ENCODE results near the gene GOLIM4. TPM values are rescaled to one million over a fixed set of nuclear protein-coding genes. Genes with fewer than 3 reads are reported as not detected.

The GOLIM4 gene
- total RNA-seq, 1 experiment from 2014 or later: 24.6 TPM

DNA sequence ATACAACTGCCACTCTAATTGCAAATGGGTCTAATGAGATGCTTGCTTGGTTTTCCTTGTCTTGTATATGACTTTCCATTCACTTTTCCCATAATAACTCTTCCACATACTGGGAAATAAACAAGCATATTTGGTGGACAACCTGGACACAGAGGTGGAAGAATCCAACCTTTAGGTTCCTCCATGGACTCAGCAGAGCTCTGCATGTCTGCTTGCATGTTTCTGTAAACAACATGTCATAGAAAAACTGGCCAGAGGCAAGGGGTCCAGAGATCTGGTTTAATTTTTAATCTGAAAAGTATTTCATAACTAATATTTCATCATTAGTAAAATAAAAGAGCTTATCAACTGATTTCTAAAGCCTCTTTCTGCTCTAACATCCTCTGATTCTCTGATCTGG lies 30.2 kb downstream of the GOLIM4 start:
- no peak overlapping the region for H2BK12ac ChIP-seq (ENCODE audit: insufficient read length, low read depth, low read length)
- H3K79me1 ChIP-seq (ENCODE audit: insufficient read depth, low read depth, low read length, poor library complexity, severe bottlenecking): no peaks in the 10 kb centered on the region
- H3K79me2 ChIP-seq (ENCODE audit: insufficient read depth, low read length): no peaks in the 10 kb centered on the region; the same call in 1 of the 2 replicates
- no peak overlapping the region for H3K18ac ChIP-seq (ENCODE audit: insufficient read length, low read depth, low read length)
- no peak overlapping the region for H4K8ac ChIP-seq (replicated peaks; ENCODE audit: insufficient read length, low read depth, low read length)
- no peaks in the 10 kb centered on the region for H4K20me1 ChIP-seq (ENCODE audit: control insufficient read depth, insufficient read depth, insufficient read length)
- no peak overlapping the region for H3K23ac ChIP-seq (ENCODE audit: insufficient read length, low read depth, low read length)
- Mint-ChIP-seq H3K4me3 (no peak overlapping the region), H3K27me3 (ENCODE audit: low read depth) (no peaks in the 10 kb centered on the region), H3K36me3 (ENCODE audit: insufficient read depth in 1 of 3, low read depth in 3 of 3) (no peaks in the 10 kb centered on the region), H3K27ac (no peak overlapping the region; a peak in 1 of 7 replicates), H3K9me3 (no peaks in the 10 kb centered on the region; a peak in 1 of 5 replicates), H3K4me1 (peaks cover 0 to 6% of the 10 kb centered on the region in 2 experiments; a peak in 2 of 4 replicates)
- H2AK5ac ChIP-seq (ENCODE audit: insufficient read length, low read length): no peak overlapping the region
- no peak overlapping the region for H3K4ac ChIP-seq (ENCODE audit: low read depth, low read length)
- no peak overlapping the region for H3K56ac ChIP-seq (ENCODE audit: insufficient read length, low read depth, low read length)
- H3K4me1 ChIP-seq (ENCODE audit: insufficient read depth, low read length): no peaks in the 10 kb centered on the region
- no peak overlapping the region for H3K27ac ChIP-seq (ENCODE audit: insufficient read length, low read depth, low read length)
- no peaks in the 10 kb centered on the region for H3K27me3 ChIP-seq (ENCODE audit: insufficient read depth, low read length)
- no peak overlapping the region for H3K9ac ChIP-seq (ENCODE audit: extremely low read depth, insufficient read length, low read length)
- H4K91ac ChIP-seq (ENCODE audit: insufficient read length, low read depth, low read length): no peak overlapping the region
- no peak overlapping the region for H2BK20ac ChIP-seq (ENCODE audit: low read depth, low read length, poor library complexity, severe bottlenecking)
- H3K14ac ChIP-seq (ENCODE audit: insufficient read depth, low read length): no peak overlapping the region
- no peaks in the 10 kb centered on the region for H3K9me3 ChIP-seq (ENCODE audit: control insufficient read depth, low read depth, low read length)
- H3K4me2 ChIP-seq (ENCODE audit: insufficient read depth, insufficient read length, low read length): no peak overlapping the region
- no peak for DNase-seq
- H2BK120ac ChIP-seq (ENCODE audit: low read depth, low read length, poor library complexity, severe bottlenecking): no peak overlapping the region
- H3T11ph ChIP-seq (ENCODE audit: low read length): no peak overlapping the region
- H3K23me2 ChIP-seq (ENCODE audit: insufficient read length, low read depth, low read length, poor library complexity, severe bottlenecking): no peaks in the 10 kb centered on the region
- no peak overlapping the region for H2BK15ac ChIP-seq (ENCODE audit: low read depth, low read length)
- TF ChIP-seq CTCF (conservative IDR thresholded peaks at IDR 0.05): no peak
- no peak overlapping the region for H4K5ac ChIP-seq (ENCODE audit: insufficient read length, low read depth, low read length)
- no peak overlapping the region for H2AFZ ChIP-seq (ENCODE audit: low read length)
- H2BK5ac ChIP-seq (ENCODE audit: insufficient read length, low read length): no peak overlapping the region
